ENCODE results near the gene TRIM46.
A peak's percentile ranks its signal among the peaks of the same experiment; 100 is the strongest.

The TRIM46 gene

GRCh38 chr1:155173478-155174323 is at the start of gene TRIM46:
TRIM46 (plus strand) TSS chr1:155173849; CDS start chr1:155173967, 118 bp downstream.
- peak; percentile 90 to 91 for DNase-seq

- DNase-seq: no peak
These were observed 48.9 kb upstream of the TRIM46 start for GRCh38 chr1:155124503-155125463.

GRCh38 chr1:155125511-155125945 is 48.1 kb upstream of the TRIM46 start:
- no peak for DNase-seq

- no peak for DNase-seq
These were observed 47.6 kb upstream of the TRIM46 start for GRCh38 chr1:155125946-155126555.

GRCh38 chr1:155126556-155127104 is 47.0 kb upstream of the TRIM46 start:
- DNase-seq: peak in 1 of 2 experiments; percentile 48

GRCh38 chr1:155127105-155127966 is 46.3 kb upstream of the TRIM46 start, which contains the start of gene EFNA1:
EFNA1 (plus strand) TSS chr1:155127876; CDS start chr1:155127978, 102 bp downstream.
- peak; percentile 53 to 54 for DNase-seq

- DNase-seq: no peak
These were observed 45.5 kb upstream of the TRIM46 start for GRCh38 chr1:155127967-155128754.

GRCh38 chr1:155128755-155129473 is 44.7 kb upstream of the TRIM46 start:
- DNase-seq: peak; percentile 26 to 56

GRCh38 chr1:155130272-155131006 is 43.2 kb upstream of the TRIM46 start:
- DNase-seq: no peak

GRCh38 chr1:155131285-155131684 is 42.4 kb upstream of the TRIM46 start:
- no peak for DNase-seq

GRCh38 chr1:155131856-155132255 is 41.8 kb upstream of the TRIM46 start:
- no peak for DNase-seq

GRCh38 chr1:155133799-155134281 is 39.8 kb upstream of the TRIM46 start:
- no peak for DNase-seq

- DNase-seq: no peak
These were observed 39.3 kb upstream of the TRIM46 start for GRCh38 chr1:155134322-155134721.

GRCh38 chr1:155134880-155135414 is 38.7 kb upstream of the TRIM46 start:
- peak; percentile 55 to 68 for DNase-seq

GRCh38 chr1:155135415-155136028 is 38.1 kb upstream of the TRIM46 start, which contains the start of gene SLC50A1:
SLC50A1 (plus strand) TSS chr1:155135852; CDS start chr1:155135912, 60 bp downstream.
- DNase-seq: peak; percentile 95 to 96

- no peak for DNase-seq
These were observed 36.9 kb upstream of the TRIM46 start for GRCh38 chr1:155136748-155137147.

- no peak for DNase-seq
These were observed 36.3 kb upstream of the TRIM46 start for GRCh38 chr1:155137154-155137949.

Data from NCI-H2081 (cell line).